Measurements from ENCODE around the gene ITCH.
"Not testable (repeated sequence)": the region's sequence is repeated elsewhere in the genome, so short reads cannot be mapped to it uniquely, and the experiment has no call there.

ITCH gene

DNA sequence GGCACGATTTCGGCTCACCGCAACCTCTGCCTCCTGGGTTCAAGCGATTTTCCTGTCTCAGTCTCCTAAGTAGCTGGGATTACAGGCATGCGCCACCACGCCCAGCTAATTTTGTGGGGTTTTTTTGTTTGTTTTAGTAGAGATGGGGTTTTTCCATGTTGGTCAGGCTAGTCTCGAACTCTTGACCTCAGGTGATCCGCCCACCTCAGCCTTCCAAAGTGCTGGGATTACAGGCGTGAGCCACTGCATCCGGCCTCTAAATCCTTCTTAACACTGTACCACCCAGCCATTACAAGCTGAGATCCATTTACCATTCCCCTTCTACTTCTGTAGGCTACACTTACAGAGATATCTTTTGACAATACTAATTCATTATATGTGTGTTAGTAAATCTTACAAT, 51.5 kb downstream of the ITCH start:
- not testable (repeated sequence) for DNase-seq (ENCODE audit: low read depth in 3 of 3)

DNA sequence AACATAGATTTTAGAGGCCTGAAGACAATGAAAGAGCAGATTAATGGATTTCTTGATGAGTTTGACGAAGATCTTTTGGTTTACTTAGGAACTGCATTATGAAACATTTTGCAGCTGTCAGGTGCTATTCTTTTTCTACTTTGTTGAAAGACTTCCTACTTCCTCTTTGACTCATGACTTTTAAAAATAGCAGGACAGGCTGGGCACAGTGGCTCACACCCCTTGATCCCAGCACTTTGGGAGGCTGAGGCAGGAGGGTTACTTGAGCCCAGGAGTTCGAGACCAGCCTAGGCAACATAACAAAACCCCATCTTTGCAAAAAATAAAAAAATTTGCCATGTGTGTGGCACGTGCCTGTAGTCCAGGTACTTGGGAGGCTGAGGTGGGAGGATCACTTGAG, 52.0 kb downstream of the ITCH start:
- no peak for DNase-seq (ENCODE audit: low read depth in 3 of 3)

DNA sequence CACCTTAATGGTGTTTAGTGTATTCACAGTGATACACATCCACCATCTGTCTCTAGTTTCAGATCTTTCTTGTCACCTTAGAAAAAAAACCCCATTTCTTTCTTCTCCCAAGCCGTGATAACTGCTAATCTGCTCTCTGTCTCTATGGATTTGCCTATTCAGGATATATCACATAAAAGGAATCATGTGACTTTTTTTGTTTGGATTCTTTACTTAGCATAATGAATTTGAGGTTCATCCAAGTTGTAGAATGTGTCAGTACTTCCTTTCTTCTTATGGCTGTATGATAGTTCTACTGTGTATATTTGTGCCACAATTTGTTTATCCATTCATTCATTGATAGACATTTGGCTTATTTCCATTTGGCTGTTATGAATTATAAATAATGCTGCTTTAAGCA, 57.1 kb downstream of the ITCH start:
- no peak for DNase-seq (ENCODE audit: low read depth in 3 of 3)

DNA sequence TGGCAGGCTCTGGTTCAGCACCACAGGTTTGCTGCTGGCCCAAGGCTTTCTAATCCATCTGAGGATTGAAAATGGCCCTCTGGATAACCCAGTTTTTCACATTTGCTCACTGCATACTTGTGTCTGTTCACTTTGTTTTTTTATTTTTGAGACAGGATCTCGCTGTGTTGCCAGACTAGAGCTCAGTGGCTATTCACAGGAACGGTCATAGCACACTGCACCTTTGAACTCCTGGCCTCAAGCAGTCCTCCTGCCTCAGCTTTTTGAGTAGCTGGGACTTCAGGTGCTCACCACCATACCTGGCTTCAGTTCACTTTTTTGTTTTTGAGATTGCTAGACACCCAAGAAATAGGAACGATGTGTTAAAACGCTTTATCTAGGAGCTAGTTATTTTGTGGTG, 57.9 kb downstream of the ITCH start:
- DNase-seq (ENCODE audit: low read depth in 3 of 3), result no peak

DNA sequence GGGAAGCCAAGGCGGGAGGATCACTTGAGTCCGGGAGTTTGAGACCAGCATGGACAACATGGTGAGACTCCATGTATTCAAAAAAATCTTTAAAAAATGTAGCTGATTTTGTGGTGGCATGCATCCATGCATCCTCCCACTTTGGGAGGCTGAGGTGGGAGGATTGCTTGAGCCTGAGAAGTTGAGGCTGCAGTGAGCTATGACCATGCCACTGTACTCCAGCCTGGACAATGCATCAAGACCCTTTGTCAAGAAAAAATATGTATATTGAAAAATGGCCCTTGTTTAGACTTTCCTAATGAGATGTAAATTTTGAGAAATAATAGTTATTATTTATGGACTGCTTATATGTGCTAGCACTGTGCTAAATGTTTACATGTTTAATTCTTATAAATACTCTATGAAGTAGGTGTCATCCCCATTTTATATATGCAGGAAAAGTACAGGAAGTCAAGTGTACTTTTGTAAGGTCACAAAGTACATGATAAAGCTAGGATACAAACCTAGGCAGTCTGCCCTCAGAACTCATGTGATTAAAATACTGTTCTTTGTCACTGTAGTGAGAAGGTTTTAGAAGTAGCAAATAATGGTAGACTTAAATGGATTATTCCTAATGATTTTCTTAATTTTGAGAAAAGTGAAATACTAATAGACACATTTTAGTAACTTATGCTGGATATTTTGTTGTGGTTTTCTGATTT, 58.8 kb downstream of the ITCH start:
- no peak for DNase-seq (ENCODE audit: low read depth in 3 of 3)

DNA sequence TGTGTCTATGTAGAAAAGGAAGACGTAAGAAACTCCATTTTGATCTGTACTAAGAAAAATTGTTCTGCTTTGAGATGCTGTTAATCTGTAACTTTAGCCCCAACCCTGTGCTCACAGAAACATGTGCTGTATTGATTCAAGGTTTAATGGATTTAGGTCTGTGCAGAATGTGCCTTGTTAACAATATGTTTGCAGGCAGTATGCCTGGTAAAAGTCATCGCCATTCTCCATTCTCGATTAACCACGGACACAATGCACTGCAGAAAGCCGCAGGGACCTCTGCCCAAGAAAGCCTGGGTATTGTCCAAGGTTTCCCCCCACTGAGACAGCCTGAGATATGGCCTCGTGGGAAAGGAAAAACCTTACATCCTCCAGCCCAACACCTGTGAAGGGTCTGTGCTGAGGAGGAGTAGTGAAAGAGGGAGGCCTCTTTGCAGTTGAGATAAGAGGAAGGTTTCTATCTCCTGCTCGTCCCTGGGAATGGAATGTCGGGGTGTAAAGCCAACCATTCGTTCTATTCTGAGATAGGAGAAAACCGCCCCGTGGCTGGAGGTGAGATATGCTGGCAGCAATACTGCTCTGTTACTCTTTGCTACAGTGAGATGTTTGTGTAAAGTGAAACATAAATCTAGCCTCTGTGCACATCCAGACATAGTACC, 62.1 kb downstream of the ITCH start:
- not testable (repeated sequence) for DNase-seq (ENCODE audit: low read depth in 3 of 3)

DNA sequence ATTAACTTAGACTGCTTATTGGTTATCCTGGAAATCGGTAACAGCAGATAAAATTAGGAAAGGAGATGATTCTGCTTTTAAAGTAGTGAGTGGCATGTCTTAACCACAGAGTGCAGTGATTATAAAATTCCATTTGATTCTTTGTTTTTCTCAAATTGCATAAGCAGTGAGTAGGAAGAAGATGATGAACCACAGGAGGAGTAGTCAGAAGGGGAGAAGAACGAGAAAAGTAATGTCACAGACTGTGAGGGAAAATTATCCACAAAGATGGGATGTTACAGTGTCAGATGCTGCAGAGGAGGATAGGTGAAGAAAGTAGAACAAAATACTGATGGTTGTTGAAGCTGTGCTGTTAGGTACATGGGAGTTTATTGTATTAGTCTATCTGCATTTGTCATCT, 63.0 kb downstream of the ITCH start:
- DNase-seq (ENCODE audit: low read depth in 3 of 3), result no peak

DNA sequence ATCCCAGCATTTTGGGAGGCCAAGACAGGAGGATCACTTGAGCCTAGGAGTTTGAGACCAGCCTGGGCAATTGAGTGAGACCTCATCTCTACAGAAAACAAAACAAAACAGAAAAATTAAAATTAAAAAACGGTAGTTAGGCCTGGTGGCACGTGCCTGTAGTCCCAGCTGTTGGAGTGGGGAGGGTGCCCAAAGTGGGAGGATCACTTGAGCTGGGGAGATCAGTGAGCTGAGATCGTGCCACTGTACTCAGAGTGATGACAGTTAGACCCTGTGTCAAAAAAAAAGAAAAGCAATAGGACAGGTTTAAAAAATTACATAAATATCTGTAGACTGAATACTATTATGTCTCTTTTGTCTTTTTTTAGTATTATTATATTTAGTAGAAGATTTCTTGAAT, 64.3 kb downstream of the ITCH start:
- DNase-seq (ENCODE audit: low read depth in 3 of 3), result no peak

DNA sequence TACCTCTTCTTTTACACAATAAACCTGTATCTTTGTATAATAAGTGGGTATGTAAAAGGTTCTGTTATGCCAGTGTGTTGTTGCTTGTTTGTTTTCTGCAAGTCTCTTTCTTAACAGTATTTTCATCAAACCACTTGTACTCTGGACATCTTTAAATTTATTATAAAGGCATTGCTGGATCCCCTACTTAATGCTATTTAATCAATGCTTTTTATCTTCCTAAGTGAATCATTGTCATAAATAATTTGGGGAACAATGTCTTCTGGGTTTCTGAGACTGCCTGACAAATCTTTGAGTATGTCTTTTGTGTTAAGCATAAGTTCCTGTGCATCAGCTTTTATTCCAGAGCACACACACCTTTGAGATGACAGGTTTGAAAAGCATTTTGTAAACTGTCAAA, 64.7 kb downstream of the ITCH start:
- no peak for DNase-seq (ENCODE audit: low read depth in 3 of 3)

DNA sequence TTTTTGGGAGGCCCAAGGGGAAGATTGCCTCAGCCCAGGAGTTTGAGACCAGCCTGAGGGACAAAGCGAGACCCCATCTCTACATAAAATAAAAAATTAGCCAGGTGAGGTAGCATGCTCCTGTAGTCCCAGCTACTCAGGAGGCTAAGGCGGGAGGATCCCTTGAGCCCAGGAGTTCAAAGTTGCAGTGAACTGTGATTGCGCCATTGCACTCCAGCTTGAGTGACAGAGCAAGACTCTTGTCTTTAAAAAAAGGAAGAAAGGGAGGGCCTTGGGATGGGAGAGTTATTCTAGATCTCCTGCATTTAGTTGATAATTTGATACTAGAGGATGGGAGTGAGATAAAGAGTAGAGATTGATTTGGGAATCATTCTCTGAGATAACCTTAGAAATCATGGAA, 68.1 kb downstream of the ITCH start:
- no peak for DNase-seq (ENCODE audit: low read depth in 3 of 3)

DNA sequence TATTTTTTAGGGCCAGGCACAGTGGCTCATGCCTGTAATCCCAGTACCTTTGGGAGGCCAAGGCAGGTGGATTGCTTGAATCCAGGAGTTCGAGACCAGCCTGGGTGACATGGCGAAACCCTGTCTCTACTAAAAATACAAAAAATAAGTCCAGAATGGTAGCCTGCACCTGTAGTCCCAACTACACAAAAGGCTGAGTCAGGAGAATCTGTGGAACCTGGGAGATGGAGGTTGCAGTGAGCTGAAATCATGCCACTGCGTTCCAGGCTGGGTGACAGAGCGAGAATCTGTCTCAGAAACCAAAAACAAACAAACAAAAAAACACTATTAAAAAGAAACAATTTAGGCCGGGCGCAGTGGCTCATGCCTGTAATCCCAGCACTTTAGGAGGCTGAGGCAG, 69.6 kb downstream of the ITCH start:
- not testable (repeated sequence) for DNase-seq (ENCODE audit: low read depth in 3 of 3)

DNA sequence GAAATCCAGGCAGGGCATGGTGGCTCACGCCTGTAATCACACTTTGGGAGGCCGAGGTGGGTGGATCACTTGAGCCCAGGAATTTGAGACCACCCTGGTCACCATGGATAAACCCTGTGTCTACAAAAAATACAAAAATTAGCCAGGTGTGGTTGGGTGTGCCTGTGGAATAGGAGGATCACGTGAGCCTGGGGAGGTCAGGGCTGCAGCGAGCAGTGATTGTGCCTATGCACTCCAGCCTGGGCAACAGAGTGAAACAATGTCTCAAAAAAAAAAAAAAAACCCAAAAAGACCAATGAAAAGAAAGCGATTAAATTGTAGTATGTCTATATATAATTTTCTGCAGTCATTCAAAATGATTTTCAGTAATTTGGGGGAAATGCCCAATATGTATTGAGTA, 70.3 kb downstream of the ITCH start:
- no peak for DNase-seq (ENCODE audit: low read depth in 3 of 3)

DNA sequence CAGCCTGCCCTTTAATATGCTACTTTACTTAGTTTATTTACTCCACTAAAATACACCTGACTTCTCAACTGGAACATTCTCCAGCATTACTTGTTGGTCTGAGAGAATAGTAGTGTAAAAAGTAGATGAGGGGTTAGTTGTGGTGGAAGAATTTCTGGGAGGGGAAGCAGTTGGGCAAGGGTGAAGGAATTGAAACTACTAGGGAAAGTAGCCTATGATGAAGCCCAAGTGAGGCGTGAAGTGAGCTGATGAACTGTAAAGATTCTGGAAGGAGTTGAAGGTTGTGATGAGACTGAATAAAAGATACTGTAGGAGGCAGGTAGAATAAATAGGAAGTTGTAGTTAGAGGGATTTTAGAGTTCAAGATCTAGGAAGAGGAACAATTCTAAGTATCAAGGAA, 72.5 kb downstream of the ITCH start:
- DNase-seq (ENCODE audit: low read depth in 3 of 3), result no peak

DNA sequence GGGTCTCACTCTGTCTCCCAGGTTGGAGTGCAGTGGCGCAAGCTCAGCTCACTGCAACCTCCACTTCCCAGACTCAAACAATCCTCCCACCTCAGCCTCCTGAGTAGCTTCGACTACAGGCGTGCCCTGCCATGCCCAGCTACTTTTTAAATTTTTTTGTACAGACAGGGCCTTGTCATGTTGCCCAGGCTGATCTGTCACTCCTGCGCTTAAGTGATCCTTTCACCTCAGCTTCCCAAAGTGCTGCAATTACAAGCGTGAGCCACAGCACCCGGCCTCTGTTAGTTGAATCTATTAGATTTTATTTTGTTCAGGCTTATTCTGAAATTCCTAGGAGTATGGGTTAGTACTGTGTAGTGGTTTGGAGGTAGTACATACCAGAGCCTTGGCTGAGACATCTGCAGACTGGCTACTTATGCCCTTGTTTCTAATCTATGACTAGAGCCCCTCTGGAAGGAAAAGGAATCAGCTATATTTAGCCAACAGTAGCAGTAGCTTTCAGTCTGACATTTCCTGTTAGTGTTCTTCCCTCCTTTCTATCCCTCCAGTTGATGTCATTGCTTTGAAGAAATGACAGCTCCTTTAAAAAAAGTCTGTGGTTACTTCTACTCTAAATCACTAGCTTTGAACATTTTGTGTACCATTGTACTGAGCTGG, 74.4 kb downstream of the ITCH start:
- DNase-seq (ENCODE audit: low read depth in 3 of 3), result no peak

DNA sequence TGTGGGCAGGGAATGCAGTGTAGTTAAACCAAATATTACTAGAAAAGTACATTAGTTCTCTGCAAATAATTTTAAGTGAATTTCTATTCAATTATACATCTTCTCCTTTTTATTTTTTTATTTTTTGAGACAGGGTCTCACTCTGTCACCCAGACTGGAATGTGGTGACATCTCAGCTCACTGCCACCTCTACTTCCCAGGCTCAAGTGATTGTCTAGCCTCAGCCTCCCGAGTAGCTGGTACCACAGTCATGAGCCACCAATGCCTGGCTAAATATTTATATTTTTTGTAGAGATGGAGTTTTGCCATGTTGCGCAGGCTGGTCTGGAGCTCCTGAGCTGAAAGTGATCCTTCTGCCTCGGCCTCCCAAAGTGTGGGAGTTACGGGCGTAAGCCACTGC, 76.1 kb downstream of the ITCH start:
- no peak for DNase-seq (ENCODE audit: low read depth in 3 of 3)

DNA sequence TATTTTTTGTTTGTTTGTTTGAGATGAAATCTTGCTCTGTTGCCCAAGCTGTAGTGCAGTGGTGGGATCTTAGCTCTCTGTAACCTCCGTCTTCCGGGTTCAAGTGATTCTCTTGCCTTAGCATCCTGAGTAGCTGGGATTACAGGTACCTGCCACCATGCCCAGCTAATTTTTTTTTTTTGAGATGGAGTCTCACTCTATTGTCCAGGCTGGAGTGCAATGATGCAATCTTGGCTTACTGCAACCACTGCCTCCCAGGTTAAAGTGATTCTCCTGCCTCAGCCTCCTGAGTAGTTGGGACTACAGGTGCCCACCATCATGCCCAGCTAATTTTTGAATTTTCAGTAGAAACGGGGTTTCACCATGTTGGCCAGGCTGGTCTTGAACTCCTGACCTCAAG, 78.3 kb downstream of the ITCH start:
- not testable (repeated sequence) for DNase-seq (ENCODE audit: low read depth in 3 of 3)

DNA sequence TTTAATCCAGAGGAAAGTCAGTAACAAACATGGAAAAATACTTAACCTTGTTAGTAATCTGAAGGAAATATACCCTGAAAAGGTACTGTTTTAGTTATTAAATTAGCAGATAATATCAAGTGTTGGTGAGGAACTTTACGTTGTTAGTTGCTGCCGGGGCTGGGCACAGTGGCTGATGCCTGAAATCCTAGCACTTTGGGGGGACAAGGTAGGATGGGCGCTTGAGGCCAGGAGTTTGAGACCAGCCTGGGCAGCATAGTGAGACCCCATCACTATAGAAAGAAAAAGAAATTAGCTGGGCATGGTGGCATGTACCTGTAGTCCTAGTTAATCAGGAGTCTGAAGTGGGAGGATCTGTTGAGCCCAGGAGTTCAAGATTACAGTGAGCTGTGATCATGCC, 80.5 kb downstream of the ITCH start:
- DNase-seq (ENCODE audit: low read depth in 3 of 3), result no peak

DNA sequence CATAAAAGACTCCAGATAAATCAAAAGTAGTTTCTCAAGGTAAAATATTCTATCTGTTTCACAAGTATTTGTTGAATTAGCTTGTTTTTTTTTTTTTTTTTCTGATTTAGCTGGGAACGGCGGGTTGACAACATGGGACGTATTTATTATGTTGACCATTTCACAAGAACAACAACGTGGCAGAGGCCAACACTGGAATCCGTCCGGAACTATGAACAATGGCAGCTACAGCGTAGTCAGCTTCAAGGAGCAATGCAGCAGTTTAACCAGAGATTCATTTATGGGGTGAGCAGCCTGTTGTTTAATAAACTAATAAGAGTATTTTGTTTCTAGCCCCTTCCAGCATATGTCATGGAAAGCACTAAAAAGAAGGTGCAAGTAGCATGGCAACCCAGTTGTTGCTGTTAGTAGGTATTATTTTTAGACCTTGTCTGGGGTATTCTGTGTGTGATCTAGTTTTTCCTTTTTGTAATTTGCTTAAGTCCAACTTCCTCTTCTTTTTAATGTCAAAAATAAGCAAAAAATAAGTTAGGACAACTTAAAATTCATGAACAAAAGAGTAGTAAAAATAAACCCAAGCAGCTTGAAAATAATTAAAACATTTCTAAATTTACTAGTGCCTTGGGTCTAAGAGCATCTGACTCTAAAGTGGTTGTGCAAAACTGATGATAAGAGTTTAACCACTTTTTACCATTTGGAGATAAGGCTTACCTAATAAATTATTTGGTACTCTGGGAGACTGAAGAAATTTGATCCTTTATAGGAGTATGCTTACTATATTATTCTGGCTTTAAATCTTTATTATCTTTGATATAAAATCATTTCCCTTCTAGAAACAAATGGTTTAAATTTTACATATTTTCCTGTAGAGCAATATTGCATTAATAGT, 82.3 kb downstream of the ITCH start:
- DNase-seq (ENCODE audit: low read depth in 3 of 3), result no peak

DNA sequence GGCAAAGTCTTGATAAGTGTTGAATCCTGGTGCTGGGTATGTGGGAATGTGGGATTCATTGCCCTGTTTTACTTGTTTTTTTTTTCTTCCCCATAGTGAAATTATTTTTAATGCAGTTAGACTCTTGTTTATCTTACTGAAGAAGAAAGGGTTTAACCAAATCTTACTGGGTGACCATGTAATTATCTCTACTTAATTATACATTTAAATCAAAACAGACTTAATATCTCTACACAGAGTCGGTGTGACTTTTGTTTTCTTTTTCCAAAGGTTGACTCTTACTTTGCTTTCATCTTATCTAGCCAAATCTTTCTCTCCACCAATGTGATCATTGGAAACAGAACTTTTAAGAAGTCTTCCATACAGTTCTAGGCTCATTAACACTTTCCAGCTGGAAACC, 85.4 kb downstream of the ITCH start:
- DNase-seq (ENCODE audit: low read depth in 3 of 3), result no peak

DNA sequence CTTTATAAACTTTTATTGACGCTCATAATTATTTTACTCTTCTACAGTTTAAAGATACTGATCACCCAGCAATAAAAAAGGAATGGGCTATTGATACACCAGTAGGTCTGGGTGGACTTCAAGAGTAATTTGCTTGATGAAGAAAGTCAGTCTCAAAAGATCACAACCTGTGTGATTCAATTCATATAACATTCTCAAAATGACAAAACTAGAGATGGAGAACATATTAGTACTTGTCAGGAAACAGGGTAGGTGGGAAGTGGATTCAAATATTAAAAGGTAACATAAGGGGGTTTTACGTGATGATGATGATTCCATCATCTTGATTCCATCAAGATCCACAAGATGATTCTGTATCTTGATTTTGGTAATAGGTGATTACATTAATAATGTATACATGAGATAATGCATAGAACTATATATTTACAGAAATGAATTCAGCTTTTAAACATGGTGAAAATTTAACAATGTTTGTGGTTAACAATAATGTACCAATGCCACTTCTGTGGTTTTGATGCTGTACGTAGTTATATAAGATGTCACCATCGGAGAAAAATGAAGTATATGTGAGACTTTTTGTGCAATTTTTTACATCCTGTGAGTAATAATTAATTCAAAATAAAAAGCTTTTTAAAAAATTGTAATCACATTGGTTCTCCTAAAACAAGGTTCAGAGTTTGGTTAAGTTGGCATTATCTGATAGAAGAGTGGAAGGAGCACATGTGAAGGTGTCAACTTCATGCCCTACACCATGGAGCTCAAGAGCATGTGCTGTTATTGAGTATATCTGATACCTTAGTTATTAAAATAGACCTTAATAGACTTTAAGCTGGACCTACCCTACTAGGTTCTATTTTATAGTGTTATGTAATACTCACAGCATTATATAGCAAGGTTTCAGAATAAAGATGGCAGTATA, 86.9 kb downstream of the ITCH start:
- no peak for DNase-seq (ENCODE audit: low read depth in 3 of 3)

DNA sequence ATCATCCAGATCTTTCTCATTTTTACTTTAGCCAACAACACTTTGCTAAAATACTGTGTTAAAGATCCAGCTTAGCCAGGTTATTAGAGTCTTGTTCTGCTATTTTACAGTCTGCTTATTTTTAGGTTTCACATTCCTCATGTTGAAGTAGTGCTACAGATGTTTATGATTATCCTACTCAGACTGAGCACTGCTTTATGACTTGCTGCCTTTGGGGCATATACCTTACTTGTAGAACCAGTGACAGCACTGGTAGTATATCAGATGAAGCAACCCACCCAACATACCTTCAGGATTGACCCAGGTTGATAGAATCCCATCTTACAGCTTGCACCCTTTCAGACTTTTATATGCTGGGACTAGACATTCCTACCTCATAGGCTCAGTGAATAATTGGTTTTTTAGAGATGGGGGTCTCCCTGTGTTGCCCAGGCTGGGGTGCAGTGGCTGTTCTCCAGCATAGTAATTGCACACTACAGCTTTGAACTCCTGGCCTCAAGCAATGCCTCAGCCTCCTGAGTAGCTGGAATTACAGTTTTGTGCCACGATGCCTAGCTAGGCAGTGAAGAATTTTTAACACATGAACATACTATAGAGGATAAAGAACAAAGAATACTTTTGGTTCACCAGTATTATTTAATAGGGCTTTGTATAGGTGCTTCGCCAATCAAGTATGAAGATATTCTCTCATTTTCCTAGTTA, 89.4 kb downstream of the ITCH start:
- no peak for DNase-seq (ENCODE audit: low read depth in 3 of 3)

All from stimulated activated CD4-positive, alpha-beta T cell treated with anti-CD3 and anti-CD28 coated beads, TNF-alpha, amount 100 ng/mL, for 4 hours (primary cell).